Measurements from ENCODE around the gene VPREB1.
"Not testable (repeated sequence)": the region's sequence is repeated elsewhere in the genome, so short reads cannot be mapped to it uniquely, and the experiment has no call there.

Gene VPREB1

GRCh38 chr22:22293436-22293835 is 48.9 kb downstream of the VPREB1 start:
- not testable (repeated sequence) for DNase-seq

GRCh38 chr22:22294641-22295040 is 50.1 kb downstream of the VPREB1 start:
- DNase-seq = not testable (repeated sequence)
